ENCODE measurements around the gene DTYMK.
"Not testable (repeated sequence)": the region's sequence is repeated elsewhere in the genome, so short reads cannot be mapped to it uniquely, and the experiment has no call there.

DTYMK gene

GRCh38 chr2:241670333-241671110 lies 16.1 kb downstream of the DTYMK start:
- no peak for DNase-seq (ENCODE audit: low read depth, low spot score)
- no peak overlapping the region for H3K4me3 ChIP-seq (ENCODE audit: insufficient read length, low read depth)
- peaks cover 96% of the 10 kb centered on the region for H3K36me3 ChIP-seq (ENCODE audit: insufficient read depth, insufficient read length, low read length)
- H3K4me1 ChIP-seq (ENCODE audit: insufficient read depth, insufficient read length): peaks cover 9% of the 10 kb centered on the region
- H3K9ac ChIP-seq (ENCODE audit: insufficient read length, low read depth): no peak overlapping the region
- no peak for TF ChIP-seq SUZ12 (IDR thresholded peaks at IDR 0.05; ENCODE audit: extremely low read depth, insufficient read depth, insufficient read length)
- no peaks in the 10 kb centered on the region for H3K27me3 ChIP-seq (ENCODE audit: insufficient read depth, insufficient read length)
- H3K9me3 ChIP-seq (ENCODE audit: insufficient read depth, low read length): no peaks in the 10 kb centered on the region

DNA sequence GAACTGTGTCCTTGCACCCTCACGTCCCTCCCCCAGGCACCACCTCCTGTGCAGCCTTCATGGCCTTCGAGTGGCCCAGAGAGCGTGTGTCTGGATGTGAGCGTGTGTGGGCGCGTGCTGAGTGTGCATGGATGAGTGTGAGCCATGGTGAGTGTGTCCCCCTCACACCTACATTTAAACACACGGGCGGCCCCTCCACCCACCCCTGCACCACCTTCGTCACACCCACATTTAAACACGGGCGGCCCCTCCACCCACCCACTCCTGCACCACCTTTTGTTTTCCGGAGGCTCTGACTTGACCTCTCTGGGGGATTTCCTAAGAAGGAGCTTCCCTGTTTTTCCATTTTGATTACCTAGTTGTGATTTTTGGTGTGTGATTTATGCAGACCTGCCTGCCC lies 17.8 kb downstream of the DTYMK start:
- no peak overlapping the region for H3K4me3 ChIP-seq (ENCODE audit: insufficient read length, low read depth)
- DNase-seq (ENCODE audit: low read depth, low spot score): no peak
- TF ChIP-seq YY1 (IDR thresholded peaks at IDR 0.05; ENCODE audit: insufficient read depth, insufficient read length) (no peak), SUZ12 (IDR thresholded peaks at IDR 0.05; ENCODE audit: extremely low read depth, insufficient read depth, insufficient read length) (no peak), ZNF274 (IDR thresholded peaks at IDR 0.05; ENCODE audit: low read depth, low read length) (no peak)
- no peaks in the 10 kb centered on the region for H3K27me3 ChIP-seq (ENCODE audit: insufficient read depth, insufficient read length)
- no peak overlapping the region for H3K9ac ChIP-seq (ENCODE audit: insufficient read length, low read depth)
- peaks cover 11% of the 10 kb centered on the region for H3K4me1 ChIP-seq (ENCODE audit: insufficient read depth, insufficient read length)
- peaks cover 80% of the 10 kb centered on the region for H3K36me3 ChIP-seq (ENCODE audit: insufficient read depth, insufficient read length, low read length)
- no peaks in the 10 kb centered on the region for H3K9me3 ChIP-seq (ENCODE audit: insufficient read depth, low read length)

DNA sequence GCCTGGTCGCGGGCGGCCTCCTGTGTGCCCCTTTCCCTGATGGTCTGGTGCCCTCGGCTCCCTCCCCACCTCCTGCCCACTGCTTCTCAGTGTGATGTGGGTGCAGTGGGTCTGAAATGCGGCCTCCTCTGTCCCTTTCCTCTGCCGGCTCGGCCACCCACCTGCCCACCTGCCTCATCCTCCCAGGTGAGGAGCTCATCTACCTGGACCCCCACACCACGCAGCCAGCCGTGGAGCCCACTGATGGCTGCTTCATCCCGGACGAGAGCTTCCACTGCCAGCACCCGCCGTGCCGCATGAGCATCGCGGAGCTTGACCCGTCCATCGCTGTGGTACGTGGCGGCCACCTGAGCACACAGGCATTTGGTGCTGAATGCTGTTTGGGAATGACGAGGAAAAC lies 18.3 kb downstream of the DTYMK start:
- no peak for DNase-seq (ENCODE audit: low read depth, low spot score)
- H3K4me3 ChIP-seq (ENCODE audit: insufficient read length, low read depth): no peak overlapping the region
- H3K27me3 ChIP-seq (ENCODE audit: insufficient read depth, insufficient read length): no peaks in the 10 kb centered on the region
- no peaks in the 10 kb centered on the region for H3K9me3 ChIP-seq (ENCODE audit: insufficient read depth, low read length)
- no peak overlapping the region for H3K9ac ChIP-seq (ENCODE audit: insufficient read length, low read depth)
- peaks cover 11% of the 10 kb centered on the region for H3K4me1 ChIP-seq (ENCODE audit: insufficient read depth, insufficient read length)
- TF ChIP-seq ZNF274 (IDR thresholded peaks at IDR 0.05; ENCODE audit: low read depth, low read length) (no peak), YY1 (IDR thresholded peaks at IDR 0.05; ENCODE audit: insufficient read depth, insufficient read length) (no peak), SUZ12 (IDR thresholded peaks at IDR 0.05; ENCODE audit: extremely low read depth, insufficient read depth, insufficient read length) (no peak)
- peaks cover 77% of the 10 kb centered on the region for H3K36me3 ChIP-seq (ENCODE audit: insufficient read depth, insufficient read length, low read length)

DNA sequence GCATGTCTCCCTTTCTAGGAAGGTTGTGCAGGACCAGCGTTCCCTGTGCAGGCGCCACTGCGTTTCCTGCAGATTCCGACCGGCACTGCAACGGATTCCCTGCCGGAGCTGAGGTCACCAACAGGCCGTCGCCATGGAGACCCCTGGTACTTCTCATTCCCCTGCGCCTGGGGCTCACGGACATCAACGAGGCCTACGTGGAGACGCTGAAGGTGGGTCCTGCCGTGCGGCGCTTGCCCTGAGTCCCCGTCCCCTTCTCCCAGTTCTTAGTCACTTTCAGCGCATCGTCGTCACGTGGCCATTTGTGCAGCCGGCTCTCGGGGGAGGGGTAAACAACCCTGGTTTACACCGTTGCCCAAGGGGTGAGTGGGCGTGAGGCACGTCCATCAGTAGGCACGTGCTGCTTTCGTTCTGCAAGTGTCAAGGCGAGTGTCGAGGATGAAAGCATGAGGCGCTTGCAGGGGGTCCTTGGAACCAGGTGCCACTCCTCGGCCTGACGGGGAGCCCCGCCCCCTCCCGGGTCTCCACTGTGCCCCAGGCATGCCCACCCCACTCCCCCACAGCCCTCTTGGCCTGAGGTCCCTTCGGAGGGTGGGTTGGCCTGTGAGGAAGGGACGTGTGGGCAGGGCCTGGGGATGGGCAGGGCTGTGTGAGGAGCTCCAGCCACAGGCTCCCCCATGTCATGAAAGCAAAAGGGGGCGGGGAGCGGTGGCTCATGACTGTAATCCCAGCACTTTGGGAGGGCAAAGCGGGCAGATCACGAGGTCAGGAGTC lies 19.8 kb downstream of the DTYMK start:
- Histone ChIP-seq H3K9ac (ENCODE audit: insufficient read length, low read depth) (no peak overlapping the region), H3K27me3 (ENCODE audit: insufficient read depth, insufficient read length) (no peaks in the 10 kb centered on the region), H3K4me1 (ENCODE audit: insufficient read depth, insufficient read length) (peaks cover 11% of the 10 kb centered on the region), H3K9me3 (ENCODE audit: insufficient read depth, low read length) (no peaks in the 10 kb centered on the region), H3K4me3 (ENCODE audit: insufficient read length, low read depth) (no peak overlapping the region), H3K36me3 (ENCODE audit: insufficient read depth, insufficient read length, low read length) (peaks cover 66% of the 10 kb centered on the region)
- TF ChIP-seq ZNF274 (IDR thresholded peaks at IDR 0.05; ENCODE audit: low read depth, low read length): no peak
- TF ChIP-seq SUZ12 (IDR thresholded peaks at IDR 0.05; ENCODE audit: extremely low read depth, insufficient read depth, insufficient read length): no peak
- no peak for TF ChIP-seq YY1 (IDR thresholded peaks at IDR 0.05; ENCODE audit: insufficient read depth, insufficient read length)
- DNase-seq (ENCODE audit: low read depth, low spot score): no peak

DNA sequence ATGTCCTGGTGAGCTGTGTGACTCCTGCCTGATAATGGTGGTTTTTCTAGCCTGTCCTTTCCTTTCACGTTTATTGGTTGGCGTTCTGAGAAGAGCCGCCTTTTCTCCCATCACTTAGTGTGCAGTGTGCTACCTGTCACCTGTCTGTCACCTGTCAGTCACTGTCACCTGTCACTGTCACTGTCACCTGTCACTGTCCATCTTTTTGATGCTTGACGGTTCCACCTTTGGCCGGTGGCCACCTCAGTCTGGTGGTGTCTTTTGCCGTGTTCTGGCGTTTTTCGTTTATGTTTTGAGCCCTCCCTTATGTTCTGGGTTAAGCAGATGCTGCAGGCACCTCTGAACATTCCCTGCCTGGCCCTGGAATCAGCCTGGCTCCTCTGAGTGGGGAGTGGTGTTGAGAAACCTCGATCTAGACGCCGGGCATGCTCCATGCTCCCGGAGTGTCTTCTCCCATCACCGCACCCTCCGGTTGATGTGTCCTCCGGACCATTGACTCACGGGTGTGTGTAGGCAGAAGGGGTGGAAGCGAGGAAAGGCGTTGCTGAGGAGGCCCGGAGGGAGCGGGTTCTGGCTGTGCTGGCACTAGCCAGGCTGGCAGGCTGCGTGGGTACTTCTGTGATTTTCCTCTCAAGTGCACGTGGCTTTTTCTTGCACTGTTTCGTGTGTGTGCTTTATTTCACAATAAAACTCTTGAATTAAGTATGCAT lies 20.7 kb downstream of the DTYMK start:
- no peaks in the 10 kb centered on the region for H3K27me3 ChIP-seq (ENCODE audit: insufficient read depth, insufficient read length)
- H3K36me3 ChIP-seq (ENCODE audit: insufficient read depth, insufficient read length, low read length): peaks cover 66% of the 10 kb centered on the region
- no peaks in the 10 kb centered on the region for H3K9me3 ChIP-seq (ENCODE audit: insufficient read depth, low read length)
- no peak overlapping the region for H3K4me3 ChIP-seq (ENCODE audit: insufficient read length, low read depth)
- DNase-seq (ENCODE audit: low read depth, low spot score): no peak
- no peak overlapping the region for H3K9ac ChIP-seq (ENCODE audit: insufficient read length, low read depth)
- H3K4me1 ChIP-seq (ENCODE audit: insufficient read depth, insufficient read length): peaks cover 12% of the 10 kb centered on the region
- TF ChIP-seq YY1 (IDR thresholded peaks at IDR 0.05; ENCODE audit: insufficient read depth, insufficient read length) (no peak), ZNF274 (IDR thresholded peaks at IDR 0.05; ENCODE audit: low read depth, low read length) (no peak), SUZ12 (IDR thresholded peaks at IDR 0.05; ENCODE audit: extremely low read depth, insufficient read depth, insufficient read length) (no peak)

DNA sequence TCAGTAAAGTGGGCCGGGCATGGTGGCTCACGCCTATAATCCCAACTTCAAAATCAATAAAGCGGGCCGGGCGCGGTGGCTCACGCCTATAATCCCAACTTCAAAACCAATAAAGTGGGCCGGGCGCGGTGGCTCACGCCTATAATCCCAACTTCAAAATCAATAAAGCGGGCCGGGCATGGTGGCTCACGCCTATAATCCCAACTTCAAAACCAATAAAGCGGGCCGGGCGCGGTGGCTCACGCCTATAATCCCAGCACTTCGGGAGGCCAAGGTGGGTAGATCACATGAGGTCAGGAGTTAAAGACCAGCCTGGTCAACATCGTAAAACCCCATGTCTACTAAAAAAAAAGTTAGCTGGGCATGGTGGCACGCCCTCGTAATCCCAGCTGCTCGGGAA lies 23.9 kb downstream of the DTYMK start:
- not testable (repeated sequence) for H3K27me3 ChIP-seq (ENCODE audit: insufficient read depth, insufficient read length); H3K9ac ChIP-seq (ENCODE audit: insufficient read length, low read depth); H3K4me3 ChIP-seq (ENCODE audit: insufficient read length, low read depth); H3K9me3 ChIP-seq (ENCODE audit: insufficient read depth, low read length); DNase-seq (ENCODE audit: low read depth, low spot score)
- peaks cover 63% of the 10 kb centered on the region for H3K36me3 ChIP-seq (ENCODE audit: insufficient read depth, insufficient read length, low read length)
- H3K4me1 ChIP-seq (ENCODE audit: insufficient read depth, insufficient read length): peaks cover 32% of the 10 kb centered on the region

DNA sequence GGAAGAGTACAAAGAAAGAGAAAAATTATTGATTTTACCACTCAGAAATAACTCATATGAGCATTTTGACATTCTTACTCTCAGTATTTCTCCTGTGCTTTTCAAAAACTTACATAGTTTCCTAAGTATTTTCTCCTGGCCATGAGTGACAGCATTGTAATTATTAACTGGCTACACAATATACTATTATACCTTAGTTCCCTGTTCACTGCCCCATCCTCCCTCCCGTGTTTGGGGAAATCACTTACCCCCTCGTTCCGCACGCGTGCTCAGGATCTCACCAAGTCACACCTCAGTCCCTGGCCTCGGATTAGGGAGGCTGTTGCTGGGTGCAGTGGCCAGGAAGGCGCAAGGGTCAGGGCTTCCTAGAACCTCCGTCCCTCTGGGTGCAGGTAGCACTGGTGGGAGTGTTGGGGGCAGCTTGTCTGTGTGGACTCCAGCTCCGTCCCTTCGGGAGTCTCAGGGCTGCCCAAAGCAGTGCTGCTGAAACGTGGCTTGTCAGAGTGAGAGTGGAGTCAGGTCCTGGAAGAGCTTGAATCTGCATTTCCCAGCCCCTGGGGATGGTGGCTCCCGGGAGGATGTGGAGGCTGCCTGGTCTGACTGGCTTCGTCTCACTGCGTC lies 25.9 kb downstream of the DTYMK start:
- Histone ChIP-seq H3K4me3 (ENCODE audit: insufficient read length, low read depth) (no peak overlapping the region), H3K9ac (ENCODE audit: insufficient read length, low read depth) (no peak overlapping the region), H3K4me1 (ENCODE audit: insufficient read depth, insufficient read length) (peaks cover 32% of the 10 kb centered on the region), H3K27me3 (ENCODE audit: insufficient read depth, insufficient read length) (no peaks in the 10 kb centered on the region), H3K9me3 (ENCODE audit: insufficient read depth, low read length) (no peaks in the 10 kb centered on the region), H3K36me3 (ENCODE audit: insufficient read depth, insufficient read length, low read length) (peaks cover 59% of the 10 kb centered on the region)
- no peak for DNase-seq (ENCODE audit: low read depth, low spot score)
- TF ChIP-seq ZNF274 (IDR thresholded peaks at IDR 0.05; ENCODE audit: low read depth, low read length) (no peak), YY1 (IDR thresholded peaks at IDR 0.05; ENCODE audit: insufficient read depth, insufficient read length) (no peak), SUZ12 (IDR thresholded peaks at IDR 0.05; ENCODE audit: extremely low read depth, insufficient read depth, insufficient read length) (no peak)

Measured in NT2/D1 (cell line).